Activated CD8-positive, alpha-beta memory T cell treated with anti-CD3 and anti-CD28 coated beads for 4 hours (primary cell): ENCODE data around the gene RAPGEF6.
A peak's percentile ranks its signal among the peaks of the same experiment; 100 is the strongest.
"Not testable (repeated sequence)": the region's sequence is repeated elsewhere in the genome, so short reads cannot be mapped to it uniquely, and the experiment has no call there.

Experiments
- DNase-seq, 2 donors: peaks; one replicate each; pipeline ENCODE4 v3.0.0-alpha.2; 2020; ENCODE audit warnings: low read depth in 2 of 2

Gene RAPGEF6, protein sequence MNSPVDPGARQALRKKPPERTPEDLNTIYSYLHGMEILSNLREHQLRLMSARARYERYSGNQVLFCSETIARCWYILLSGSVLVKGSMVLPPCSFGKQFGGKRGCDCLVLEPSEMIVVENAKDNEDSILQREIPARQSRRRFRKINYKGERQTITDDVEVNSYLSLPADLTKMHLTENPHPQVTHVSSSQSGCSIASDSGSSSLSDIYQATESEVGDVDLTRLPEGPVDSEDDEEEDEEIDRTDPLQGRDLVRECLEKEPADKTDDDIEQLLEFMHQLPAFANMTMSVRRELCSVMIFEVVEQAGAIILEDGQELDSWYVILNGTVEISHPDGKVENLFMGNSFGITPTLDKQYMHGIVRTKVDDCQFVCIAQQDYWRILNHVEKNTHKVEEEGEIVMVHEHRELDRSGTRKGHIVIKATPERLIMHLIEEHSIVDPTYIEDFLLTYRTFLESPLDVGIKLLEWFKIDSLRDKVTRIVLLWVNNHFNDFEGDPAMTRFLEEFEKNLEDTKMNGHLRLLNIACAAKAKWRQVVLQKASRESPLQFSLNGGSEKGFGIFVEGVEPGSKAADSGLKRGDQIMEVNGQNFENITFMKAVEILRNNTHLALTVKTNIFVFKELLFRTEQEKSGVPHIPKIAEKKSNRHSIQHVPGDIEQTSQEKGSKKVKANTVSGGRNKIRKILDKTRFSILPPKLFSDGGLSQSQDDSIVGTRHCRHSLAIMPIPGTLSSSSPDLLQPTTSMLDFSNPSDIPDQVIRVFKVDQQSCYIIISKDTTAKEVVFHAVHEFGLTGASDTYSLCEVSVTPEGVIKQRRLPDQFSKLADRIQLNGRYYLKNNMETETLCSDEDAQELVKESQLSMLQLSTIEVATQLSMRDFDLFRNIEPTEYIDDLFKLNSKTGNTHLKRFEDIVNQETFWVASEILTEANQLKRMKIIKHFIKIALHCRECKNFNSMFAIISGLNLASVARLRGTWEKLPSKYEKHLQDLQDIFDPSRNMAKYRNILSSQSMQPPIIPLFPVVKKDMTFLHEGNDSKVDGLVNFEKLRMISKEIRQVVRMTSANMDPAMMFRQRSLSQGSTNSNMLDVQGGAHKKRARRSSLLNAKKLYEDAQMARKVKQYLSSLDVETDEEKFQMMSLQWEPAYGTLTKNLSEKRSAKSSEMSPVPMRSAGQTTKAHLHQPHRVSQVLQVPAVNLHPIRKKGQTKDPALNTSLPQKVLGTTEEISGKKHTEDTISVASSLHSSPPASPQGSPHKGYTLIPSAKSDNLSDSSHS (N-terminal part only)

DNA sequence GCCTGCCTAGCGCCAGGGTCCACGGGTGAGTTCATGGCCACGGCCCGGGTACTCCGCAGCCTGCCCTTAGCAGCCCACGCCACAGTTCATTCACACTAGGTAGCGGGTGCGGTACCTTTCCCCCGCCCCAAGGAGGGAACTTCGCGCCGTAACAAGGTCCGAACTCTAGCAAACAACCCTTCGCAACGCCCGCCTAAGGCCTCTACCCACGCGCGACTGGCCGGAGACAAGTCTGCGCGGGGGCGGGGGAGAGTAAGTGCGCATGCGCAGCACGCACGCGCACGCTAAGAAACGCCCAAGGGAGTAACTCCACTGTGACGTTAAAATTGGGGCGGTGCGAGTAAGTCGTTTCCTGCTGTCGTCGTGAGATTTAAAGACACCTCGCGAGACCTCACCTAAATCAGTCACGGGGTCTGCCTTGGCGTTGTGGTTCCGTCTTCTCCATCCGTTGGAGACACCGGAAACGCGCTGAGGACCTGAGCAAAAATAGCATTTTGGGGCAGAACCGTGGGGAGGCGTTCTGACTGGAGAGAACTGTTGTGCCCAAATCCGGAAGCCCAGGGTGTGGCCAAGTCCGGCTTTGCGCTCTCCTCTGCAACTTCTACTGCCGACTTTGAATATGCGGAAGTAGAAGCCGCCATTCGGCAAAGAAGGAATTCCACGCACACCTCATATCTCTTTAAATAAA is at the start of gene RAPGEF6:
RAPGEF6 (minus strand) TSS at position 234 of the 688 bp plus-strand sequence; CDS start at position 35, 199 bp downstream.
- peak; percentile 92 to 97 for DNase-seq

DNA sequence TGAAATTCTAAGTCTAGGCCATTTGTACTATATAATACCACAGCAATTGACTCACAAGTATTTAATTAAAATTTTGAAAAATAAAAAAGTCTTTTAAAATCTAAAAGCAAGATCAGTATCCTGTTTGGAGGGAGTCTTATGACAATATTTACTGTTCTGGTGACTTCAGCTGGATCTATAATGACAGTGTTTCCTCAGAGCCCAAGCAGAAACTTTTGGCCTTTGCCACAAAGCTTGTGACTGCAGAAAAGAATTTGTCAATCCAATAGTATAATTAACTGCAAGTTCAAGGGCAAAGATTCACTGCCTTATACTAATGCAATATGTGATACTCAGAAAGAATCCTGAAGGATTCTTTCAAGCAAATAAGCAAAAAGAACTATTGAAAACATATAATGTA is 49.6 kb upstream of the RAPGEF6 start:
- no peak for DNase-seq

DNA sequence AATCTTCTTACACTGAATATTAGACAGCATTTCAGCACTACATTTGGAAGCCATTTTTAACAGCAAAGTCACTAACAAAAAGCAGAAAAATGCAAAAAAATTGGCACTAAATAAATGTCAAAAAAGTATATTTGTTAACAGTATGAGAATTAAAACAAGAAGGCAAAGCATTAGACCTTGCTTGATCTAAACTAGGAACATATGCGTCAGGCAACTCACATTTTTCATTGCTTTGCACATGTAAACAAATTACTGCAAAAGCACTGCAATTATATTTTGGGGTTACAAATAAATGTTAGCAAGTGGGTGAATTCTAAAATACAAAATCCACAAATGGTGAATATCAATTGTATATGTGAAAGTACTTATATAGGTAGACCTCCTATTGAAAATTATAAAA is 49.0 kb upstream of the RAPGEF6 start:
- DNase-seq: no peak

DNA sequence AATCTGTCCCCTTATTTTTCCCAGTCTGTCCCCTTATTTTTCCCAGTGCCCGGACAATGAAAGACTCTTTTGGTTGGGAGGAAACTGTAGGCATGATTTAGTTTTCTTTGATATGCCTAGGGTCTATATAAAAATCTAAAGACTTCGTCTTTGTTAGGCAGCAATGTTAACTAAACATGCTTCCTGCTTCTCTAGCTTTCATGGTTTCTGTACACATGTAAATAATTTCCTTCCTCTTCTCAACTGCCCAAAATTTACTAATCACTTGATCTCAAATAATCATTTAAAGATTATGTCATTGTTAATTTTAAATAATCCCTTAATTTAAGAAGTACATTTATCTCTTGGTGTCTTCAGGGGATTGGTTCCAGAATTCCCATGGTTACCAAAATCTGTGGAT is 47.8 kb upstream of the RAPGEF6 start:
- DNase-seq: no peak

DNA sequence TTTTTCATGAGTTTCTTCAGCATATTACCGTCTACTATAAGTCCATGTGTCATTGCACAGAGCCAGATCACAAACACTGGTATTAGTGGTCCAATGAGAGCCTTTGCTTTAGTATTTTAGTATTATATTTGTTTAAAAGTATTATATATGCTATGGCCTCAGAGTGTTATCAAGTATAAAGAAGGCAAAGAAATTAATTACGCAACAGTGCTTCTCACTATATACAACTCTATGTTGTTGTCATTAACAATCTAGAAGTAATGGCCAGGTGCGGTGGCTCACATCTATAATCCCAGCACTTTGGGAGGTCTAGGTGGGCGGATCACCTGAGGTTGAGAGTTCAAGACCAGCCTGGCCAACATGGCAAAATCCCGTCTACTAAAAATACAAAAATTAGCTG is 47.1 kb upstream of the RAPGEF6 start:
- DNase-seq: no peak

DNA sequence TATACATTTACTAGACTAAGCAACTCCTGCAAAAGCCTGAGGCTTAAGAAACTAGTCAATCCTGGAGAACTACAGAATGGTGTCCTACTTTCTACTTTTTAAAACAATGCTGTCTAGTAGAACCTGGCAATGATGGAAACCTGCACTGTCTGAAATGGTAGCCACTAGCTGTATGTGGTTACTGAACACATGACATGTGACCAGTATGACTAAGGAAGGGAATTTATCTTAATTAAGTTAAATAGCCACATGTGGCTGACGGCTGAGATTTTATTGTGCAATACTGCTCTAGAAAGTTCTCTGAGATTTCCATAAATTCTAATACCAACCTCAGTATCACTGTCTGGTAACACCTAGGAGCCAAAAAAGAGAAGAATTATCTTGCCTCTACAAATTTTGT is 44.9 kb upstream of the RAPGEF6 start:
- no peak for DNase-seq

DNA sequence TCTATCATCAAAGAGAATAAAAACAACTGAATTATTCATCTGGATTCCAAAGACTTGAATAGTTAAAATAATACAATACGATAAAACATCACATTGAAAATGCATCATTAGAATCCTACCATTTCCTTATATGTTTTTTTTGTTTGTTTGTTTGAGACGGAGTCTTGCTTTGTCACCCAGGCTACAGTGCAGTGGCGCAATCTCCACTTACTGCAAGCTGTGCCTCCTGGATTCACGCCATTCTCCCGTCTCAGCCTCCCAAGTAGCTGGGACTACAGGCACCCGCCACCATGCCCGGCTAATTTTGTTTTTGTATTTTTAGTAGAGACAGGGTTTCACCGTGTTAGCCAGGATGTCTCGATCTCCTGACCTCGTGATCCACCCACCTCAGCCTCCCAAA is 43.2 kb upstream of the RAPGEF6 start:
- not testable (repeated sequence) for DNase-seq

DNA sequence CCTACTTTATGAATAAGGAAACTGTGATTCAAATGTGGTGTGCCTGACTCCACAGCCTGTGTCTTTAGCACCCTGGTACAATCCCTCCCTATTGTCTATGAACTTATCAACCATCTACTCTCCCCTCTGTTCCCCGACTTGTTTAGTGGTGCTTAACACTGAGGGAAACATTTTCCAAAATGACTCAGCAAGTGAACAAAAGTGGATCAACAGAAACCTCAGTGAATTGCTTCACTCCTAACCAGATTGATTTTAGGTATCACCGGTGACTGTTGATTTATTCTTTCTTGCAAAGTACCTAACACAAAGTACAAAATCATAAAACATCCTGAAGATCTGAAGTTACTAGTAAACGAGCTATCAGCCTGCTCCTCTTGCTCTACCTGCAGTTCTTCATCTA is 42.1 kb upstream of the RAPGEF6 start:
- DNase-seq: no peak

DNA sequence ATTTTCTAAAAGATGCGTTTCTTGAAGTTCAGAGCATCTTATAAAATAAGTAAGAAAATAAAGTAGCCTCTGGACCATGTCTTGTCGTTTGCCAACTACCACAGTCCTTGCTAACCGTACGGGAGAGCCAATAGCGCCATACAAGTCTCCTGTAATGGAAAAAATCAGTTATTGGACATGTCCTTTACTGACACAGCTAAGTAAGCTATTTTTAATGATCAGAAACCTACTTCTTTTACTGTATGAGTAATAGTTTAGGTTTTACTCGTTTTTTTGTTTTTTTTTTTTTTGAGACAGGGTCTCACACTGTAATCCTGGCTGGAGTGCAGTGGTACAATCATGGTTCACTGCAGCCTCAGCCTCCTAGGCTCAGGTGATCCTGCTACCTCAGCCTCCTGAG is 37.7 kb upstream of the RAPGEF6 start:
- DNase-seq: no peak

DNA sequence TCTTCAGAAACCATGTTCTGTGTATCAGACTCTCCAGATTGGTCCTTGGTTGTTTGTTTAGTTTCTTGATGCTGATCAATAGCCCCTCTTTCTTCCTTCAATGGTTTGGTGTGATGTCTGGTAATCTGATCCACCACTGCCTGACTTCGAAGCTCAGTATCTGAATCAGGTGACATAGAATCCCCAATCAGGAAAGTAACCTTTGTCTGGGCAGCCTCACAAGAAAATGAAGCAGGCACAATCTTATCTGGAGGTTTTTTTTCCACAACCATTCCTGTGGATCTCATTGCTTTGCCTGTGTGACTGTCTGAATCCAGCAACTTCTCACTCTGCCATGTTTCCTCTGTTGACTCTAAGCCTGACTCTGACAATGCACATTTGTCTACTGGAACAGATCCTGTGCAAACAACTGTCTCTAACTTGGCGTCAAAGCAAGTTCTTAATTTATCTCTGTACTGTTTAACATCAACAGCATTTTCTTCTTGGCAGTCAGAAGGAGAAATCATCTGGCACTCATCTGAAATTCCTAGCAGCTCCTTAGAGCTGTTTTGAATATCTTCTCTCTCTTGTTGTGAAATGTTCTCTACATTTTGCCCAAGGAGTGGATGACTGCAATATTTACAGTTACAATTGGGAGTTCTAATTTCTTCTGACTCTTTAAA is 37.1 kb upstream of the RAPGEF6 start:
- DNase-seq: no peak

DNA sequence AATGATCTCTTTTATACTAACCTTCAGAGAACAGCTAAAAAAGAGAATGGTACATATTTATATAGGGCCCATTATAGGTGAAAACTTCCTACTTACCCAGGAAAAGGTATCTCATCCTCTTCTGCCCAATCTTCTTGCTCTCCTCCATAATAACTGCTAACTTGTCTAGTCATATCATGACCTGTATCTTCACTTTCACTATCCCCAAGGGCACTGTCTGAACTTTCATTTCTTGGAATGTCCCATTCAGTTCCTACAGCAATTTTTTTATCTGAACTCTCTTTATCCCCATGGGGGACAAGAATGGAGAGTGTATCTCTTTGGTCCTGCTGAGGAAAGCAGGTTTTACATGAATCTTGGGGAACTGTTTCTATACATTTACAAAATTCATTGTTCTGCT is 36.4 kb upstream of the RAPGEF6 start:
- no peak for DNase-seq

DNA sequence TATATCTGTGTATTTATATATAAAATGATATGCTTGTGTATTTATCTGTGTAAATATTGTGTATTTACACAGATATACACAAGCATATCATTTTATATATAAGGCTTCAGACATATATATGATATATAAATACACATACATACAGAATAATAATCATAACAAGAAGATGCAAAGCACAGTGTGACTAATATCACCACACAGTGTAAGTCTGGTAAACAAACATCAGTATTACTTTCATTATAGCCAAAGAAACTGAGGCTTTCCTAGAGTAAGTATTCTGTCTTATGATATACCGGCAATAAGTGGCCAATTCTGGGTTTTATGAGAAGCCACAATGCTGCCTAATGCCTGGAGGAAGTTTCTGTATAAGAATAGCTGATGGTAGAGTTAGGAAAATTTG is 29.9 kb upstream of the RAPGEF6 start:
- no peak for DNase-seq

DNA sequence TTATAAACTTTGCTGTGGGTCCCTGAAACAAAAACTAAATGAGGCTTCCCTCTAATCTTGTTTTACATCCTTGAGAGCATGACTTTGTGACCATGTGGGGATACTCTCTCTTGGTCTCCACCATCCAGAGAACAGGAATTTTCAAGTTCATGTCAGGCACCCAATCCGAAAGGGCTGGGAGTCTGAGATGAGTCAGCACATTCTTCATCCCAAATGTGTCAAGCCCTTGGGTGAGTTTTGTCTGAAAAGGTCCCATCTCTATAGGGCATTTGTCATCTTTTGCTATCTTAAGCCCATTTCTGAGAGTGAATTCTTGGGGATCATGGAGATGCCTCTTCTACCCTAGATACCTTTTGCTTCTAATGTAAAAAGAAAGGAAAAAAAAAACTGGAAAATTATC is 26.9 kb upstream of the RAPGEF6 start:
- no peak for DNase-seq

DNA sequence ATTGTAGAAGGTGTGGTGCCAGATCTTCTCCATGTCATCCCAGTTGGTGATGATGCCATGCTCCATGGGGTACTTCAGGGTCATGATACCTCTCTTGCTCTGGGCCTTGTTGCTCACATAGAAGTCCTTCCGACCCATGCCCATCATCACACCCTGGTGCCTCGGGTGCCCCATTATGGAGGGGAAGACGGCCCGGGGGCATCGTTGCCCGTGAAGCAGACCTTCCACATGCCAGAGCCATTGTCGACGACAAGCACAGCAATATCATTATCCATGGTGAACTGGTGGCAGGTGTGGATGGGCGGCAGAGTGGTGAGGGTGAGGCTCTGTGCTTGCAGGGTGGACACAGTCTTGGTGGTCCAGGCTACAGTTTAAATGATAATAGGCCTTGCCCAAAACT is 24.8 kb upstream of the RAPGEF6 start:
- no peak for DNase-seq

DNA sequence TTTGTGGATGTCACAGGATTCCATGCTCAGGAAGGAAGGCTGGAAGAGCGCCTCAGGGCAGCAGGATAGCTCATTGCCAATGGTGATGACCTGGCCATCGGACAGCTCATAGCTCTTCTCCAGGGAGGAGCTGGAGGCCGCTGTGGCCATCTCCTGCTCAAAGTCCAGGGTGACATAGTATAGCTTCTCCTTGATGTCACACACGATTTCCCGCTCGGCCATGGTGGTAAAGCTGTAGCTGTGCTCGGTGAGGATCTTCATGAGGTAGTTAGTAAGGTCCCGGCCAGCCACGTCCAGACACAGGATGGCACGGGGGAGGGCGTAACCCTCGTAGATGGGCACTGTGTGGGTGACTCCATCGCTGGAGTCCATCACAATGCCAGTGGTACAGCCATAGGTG is 24.3 kb upstream of the RAPGEF6 start:
- no peak for DNase-seq

DNA sequence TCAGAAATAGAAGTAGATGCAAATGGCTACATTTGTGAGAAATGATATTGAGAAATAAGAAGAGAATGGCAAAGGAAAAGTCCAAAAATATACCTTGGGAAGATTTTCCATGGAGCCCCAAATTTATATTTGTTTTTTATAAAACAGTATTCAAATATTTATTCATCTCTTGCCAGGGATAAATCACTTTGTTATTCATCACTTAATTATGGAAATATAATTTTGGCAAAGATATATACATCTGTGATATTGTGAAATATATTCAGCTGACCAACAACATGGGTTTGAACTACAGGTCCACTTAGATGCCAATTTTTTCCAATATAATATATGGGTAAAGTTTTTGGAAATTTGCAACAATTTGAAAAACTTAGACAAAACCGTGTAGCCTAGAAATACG is 19.7 kb upstream of the RAPGEF6 start:
- DNase-seq: no peak

DNA sequence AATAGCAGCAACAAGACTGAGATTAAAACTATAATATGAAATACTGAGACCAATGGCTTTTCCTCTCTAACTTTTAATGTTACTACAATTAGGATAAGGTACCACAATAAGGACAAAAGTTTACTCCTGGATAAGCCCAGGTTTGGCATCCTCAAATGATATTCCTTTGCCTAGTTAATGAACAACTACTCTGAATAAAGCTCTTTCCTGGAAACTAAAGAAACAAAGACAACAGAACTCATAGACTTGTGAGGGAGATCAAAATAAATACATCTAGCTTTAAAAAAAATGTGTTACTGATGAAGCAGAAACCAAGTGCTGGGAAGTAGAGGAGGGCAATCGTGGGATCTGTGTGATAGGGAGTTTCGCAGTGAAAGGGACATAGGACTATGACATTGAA is 19.3 kb upstream of the RAPGEF6 start:
- DNase-seq: no peak

DNA sequence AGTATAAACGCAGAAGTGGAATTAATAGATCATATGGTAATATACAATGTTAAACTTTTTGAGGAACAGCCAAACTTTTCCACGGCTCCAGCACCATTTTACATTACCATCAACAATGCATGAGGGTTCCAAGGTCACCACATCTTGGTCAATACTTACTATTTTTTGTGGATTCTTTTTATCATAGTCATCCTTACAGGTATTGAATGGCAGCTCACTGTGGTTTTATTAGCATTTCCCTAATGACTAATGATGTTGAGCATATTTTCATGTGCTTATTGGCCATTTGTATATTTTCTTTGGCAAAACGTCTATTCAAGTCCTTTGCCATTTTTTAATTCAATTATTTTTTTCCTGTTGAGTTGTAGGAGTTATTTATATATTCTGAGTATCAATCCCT is 14.1 kb upstream of the RAPGEF6 start:
- DNase-seq: no peak

DNA sequence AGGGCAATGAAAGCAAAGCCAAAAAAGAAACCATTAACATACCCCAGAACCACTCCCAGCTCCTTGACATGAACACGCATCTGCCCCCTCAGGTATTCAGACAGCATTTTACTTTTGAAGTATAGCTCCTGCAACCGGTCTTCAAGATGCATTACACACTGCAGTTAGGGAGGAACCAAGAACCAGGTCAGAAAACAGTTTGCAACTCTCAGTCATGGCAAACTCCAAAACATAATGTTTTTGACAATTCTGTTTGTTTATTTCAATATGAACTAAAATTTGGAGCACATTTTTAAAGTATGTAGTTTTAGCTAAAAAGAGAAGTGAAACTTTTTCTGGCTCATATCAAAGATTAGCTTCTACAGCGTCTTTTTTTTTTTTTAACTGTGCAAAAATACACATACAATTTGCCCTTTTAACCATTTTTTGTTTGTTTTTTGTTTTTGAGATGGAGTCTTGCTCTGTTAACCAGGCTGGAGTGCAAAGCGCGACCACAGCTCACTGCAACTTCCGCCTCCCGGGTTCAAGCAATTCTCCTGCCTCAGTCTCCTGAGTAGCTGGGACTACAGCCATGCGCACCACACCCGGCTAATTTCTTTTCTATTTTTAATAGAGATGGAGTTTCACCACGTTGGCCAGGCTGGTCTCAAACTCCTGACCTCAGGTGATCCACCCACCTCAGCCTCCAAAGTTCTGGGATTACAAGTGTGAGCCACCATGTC is 12.2 kb upstream of the RAPGEF6 start:
- DNase-seq: no peak

DNA sequence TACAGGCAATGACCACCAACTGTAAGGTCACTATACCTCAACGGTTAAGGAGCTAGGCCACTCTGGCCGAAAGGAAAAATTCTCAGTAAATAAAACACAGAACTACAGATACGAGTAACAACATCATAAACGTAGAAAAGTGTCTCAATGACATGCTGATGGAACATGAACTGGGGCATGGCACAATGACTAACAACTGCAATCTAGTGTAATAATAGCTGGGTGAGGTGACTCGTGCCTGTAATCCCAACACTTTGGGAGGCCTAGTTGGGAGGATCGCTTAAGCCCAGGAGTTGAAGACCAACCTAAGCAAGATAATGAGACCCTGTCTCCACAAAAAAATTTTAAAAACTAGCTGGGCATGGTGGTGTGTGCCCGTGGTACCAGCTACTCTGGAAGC is 9.8 kb upstream of the RAPGEF6 start:
- no peak for DNase-seq
